ENCODE data around the gene FMO5.
"Not testable (repeated sequence)": the region's sequence is repeated elsewhere in the genome, so short reads cannot be mapped to it uniquely, and the experiment has no call there.

The FMO5 gene

GRCh38 chr1:147157116-147157515 lies 68.0 kb downstream of the FMO5 start:
- DNase-seq (ENCODE audit: low read depth in 4 of 4, low spot score in 1 of 4): not testable (repeated sequence)

- DNase-seq (ENCODE audit: low read depth in 4 of 4, low spot score in 1 of 4): no peak
Measured at GRCh38 chr1:147156642-147157041, 68.5 kb downstream of the FMO5 start.

- no peak for DNase-seq (ENCODE audit: low read depth in 4 of 4, low spot score in 1 of 4)
Measured at GRCh38 chr1:147152772-147153171, 72.4 kb downstream of the FMO5 start.

- no peak for DNase-seq (ENCODE audit: low read depth in 4 of 4, low spot score in 1 of 4)
Measured at GRCh38 chr1:147151244-147151643, 73.9 kb downstream of the FMO5 start.

GRCh38 chr1:147142886-147143285 lies 82.3 kb downstream of the FMO5 start:
- DNase-seq (ENCODE audit: low read depth in 4 of 4, low spot score in 1 of 4): no peak
